GM12872 (cell line): ENCODE measurements around the gene ZNRF3.

Experiments
- CTCF ChIP-seq: IDR thresholded peaks from 3 replicates; pipeline ENCODE4 v1.5.1; 2011; ENCODE audit warnings: low read depth, mild to moderate bottlenecking, low read length, moderate library complexity; ENCODE audit not compliant: insufficient read depth

ZNRF3 gene

GRCh38 chr22:29065468-29066190, 182.3 kb downstream of the ZNRF3 start:
- TF ChIP-seq CTCF, result no peak

GRCh38 chr22:29069463-29069862, 186.1 kb downstream of the ZNRF3 start:
- TF ChIP-seq CTCF, result no peak

GRCh38 chr22:29070490-29070889, 187.1 kb downstream of the ZNRF3 start:
- TF ChIP-seq CTCF, result no peak

GRCh38 chr22:29071261-29072045, 188.1 kb downstream of the ZNRF3 start:
- no peak for TF ChIP-seq CTCF

GRCh38 chr22:29072193-29072978, 189.0 kb downstream of the ZNRF3 start:
- TF ChIP-seq CTCF, result no peak

- no peak for TF ChIP-seq CTCF
These were observed 189.7 kb downstream of the ZNRF3 start, which contains the start of gene KREMEN1 for GRCh38 chr22:29072979-29073617. Gene KREMEN1 (plus strand): TSS chr22:29073035. CDS start chr22:29073131, 96 bp downstream.
